22Rv1 (cell line): ENCODE measurements around the gene ARF3.

Source experiments
- CTCF ChIP-seq: fragments of 450-650 bp; IDR thresholded peaks from 2 replicates; pipeline ENCODE4 v1.5.1; 2017; ENCODE audit warnings: mild to moderate bottlenecking
- ZFX ChIP-seq: fragments of 450-650 bp; IDR thresholded peaks from 2 replicates; pipeline ENCODE4 v1.6.1; 2017; ENCODE audit warnings: antibody characterized with exemption, borderline replicate concordance

- peak; percentile 99 for TF ChIP-seq CTCF
- TF ChIP-seq ZFX, result no peak
Observed at GRCh38 chr12:48936379-48936979, 20.8 kb downstream of the ARF3 start.
